ELR (cell line): ENCODE data around the gene NOCT.
A peak's percentile ranks its signal among the peaks of the same experiment; 100 is the strongest.
"Not testable (repeated sequence)": the region's sequence is repeated elsewhere in the genome, so short reads cannot be mapped to it uniquely, and the experiment has no call there.

Experiments used
- DNase-seq: peaks from one replicate; pipeline ENCODE4 v3.0.0-alpha.2; 2015; ENCODE audit warnings: low read depth

NOCT gene

DNA sequence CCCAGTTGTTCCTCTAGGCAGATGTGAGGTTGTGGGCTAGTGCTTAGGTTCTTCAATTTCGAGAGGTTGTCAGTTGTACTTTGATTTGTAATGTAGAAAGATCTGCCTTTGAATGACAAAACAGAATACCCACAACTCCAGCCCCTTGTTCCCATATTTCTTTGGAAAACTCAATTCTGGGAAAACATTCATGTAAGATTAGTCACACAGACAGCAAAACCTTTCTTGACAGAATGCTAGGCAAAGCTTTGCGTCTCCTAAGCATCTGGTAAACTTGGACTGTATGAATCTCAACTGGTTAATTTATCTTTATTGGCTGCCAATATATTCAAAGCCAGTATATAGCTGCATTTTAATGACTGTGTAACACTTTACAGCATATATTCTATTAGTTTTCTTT, 34.9 kb downstream of the NOCT start:
- DNase-seq: peak; percentile 38

DNA sequence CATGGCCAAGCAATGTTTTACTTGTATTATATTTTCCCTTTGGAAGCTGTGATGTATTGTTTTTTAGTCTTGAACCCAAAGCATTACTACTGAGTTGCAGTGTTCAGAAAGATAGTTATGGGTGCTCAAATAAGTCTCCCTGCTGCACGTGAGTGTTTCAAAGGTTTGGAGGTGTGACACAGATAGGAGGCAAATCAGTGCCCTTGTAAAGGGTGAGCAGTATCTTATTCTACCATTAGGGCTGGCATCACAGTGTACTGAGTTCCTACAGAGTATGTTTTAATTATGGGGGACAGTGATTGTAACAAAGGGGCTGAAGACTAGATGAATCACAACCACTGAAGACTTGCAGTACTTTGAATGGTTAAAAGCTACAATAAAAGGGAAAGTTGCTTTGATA, 38.3 kb downstream of the NOCT start:
- DNase-seq: no peak

DNA sequence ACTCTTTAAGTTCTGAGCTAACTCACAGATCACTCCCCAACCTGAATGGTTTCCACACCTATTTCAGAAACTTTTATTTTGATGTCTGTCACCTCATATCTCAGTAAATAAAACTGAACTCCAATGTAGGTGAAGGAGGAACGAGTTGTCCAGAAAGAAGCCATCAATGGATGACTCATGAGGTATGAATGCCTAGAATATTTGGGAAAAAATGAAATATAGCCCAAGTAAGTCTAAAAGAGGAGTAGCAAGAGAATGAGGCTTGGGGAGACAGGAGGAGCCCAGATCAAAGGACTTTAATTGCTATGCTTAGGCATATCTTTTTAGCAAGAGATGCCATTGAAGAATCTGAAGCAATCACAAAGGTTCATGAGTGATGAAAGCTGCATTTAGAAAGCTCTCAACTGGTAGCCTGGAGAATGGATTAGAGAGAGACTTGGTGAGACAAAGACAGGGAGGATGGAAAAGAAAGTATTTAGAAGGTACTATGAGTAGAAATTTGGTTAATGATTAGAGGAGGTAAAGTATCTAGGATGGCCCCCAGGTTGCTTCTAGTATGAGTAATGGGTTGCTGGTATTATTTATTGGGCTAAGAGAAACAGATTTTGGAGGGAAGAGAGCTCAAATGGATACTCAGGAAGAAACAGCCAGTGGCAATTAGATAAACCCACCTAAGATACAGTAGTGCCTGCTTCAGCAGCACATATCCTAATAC, 39.4 kb downstream of the NOCT start:
- peak; percentile 28 for DNase-seq

DNA sequence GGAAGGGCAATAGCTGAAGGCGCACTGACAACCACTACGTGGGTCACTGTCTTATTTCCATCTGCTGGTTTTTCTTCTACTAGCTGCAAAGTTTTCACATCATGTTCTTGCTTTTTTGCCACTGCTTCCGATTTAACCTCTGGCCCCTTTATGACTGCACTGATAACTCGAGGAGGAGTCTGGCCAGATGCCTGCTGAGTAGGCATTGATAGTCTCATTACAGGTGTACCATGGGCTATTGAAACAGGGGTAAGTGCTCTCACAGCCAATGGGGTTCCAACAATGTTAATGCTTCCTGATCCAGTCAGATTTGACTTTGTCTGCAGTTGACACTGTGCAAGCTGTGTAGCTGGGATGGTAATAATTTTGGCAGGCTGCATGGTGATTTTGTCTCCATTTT, 43.4 kb downstream of the NOCT start:
- DNase-seq: not testable (repeated sequence)

DNA sequence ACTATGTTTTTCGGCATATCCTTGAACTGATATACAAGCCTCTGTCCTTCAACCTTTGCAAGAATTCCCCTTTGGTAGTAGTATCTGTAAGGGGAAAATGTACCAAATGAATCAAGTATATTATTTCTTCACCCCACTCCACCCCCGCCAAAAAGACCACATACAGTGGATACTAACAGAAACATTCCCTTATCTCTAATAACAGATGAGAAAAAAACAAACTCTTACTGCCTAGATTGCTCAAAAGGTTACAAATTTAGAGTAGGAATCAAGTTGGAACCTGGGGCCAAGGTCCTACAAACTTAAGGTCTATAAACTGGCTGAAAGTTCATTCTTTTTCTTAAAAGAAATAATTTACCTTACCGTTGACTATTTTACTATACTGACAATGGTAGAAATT, 45.0 kb downstream of the NOCT start:
- no peak for DNase-seq

DNA sequence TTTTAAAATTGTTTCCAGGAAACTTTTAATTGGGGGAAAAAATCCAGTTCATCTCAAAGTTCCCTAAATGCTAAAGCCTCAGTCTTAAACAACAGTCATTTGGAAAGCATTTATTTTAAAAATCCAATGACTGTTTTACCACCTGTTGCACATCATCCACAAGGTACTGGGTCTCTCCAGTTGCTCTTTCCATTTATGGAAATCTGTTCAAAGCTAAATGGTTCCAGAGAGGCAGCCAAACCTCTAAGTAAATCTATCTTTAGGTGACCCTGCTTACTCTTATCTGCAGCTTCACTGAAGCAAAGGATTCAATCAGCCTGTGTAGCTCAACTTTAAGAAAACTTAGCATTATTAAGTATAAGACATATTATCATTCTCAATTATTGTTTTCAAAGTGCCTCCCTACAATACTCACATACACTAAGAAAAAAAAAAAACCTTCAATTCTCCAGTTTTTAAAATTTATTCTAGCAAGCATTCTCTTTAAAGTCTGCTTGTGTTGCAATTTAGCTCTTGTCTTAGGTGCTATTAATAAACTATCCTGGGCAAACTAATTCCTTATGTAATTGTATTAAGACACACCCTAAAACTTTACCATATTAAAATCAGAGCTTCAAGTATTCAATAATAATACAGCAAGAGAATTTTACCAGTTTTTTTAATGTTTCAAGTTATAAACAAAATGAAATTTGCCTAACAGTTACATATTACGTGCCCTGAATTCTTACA, 60.6 kb downstream of the NOCT start:
- no peak for DNase-seq

DNA sequence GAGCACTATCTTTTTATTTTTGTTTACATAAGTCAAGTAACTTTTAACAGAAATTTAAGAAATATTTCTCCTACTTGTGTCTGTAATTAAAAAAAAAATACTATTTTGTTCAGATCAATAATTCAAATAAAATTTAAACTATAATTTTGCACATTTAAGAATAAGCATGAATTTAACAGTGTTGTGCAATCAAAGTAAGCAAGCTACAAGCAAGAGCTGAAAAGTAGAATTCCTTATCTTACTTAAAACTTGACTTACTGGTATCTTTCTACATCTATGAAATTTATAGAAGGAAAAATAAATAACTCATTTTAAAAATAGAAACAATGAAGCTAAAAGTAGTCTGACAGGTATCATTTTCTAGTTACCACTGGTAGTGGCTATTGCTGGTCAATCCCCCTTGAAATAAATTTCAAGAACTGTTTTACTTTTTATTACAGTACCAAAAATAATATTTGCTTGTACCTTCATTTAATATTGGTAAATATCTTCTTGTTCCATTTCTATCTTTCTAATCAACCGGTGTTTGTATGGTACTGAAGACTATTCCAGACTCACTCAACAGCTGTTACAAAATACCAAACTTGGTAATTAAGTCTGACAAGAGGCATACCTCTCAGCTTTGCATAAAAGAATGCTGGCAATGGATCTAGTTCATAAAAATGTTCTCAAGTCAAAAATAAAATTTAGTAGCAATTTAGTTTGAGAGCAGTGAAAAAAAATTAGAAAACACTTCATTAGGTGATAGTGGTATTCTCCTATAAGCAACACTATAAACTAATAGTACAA, 62.2 kb downstream of the NOCT start:
- no peak for DNase-seq

DNA sequence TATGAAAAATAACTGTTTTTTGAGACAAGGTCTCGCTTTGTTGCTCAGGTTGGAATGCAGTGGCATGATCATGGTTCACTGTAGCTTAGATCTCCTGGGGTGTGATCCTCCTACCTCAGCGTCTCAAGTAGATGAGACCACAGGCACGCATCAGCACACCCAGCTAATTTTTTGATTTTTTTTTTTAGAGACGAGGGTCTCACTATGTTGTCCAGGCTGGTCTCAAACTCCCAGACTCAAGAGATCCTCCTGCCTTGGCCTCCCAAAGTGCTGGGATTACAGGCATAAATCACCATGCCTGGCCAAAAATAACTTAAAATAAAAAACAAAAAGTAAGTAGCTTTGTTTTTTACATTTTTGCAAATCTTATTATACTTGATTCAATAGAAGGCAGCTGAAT, 63.3 kb downstream of the NOCT start:
- no peak for DNase-seq

DNA sequence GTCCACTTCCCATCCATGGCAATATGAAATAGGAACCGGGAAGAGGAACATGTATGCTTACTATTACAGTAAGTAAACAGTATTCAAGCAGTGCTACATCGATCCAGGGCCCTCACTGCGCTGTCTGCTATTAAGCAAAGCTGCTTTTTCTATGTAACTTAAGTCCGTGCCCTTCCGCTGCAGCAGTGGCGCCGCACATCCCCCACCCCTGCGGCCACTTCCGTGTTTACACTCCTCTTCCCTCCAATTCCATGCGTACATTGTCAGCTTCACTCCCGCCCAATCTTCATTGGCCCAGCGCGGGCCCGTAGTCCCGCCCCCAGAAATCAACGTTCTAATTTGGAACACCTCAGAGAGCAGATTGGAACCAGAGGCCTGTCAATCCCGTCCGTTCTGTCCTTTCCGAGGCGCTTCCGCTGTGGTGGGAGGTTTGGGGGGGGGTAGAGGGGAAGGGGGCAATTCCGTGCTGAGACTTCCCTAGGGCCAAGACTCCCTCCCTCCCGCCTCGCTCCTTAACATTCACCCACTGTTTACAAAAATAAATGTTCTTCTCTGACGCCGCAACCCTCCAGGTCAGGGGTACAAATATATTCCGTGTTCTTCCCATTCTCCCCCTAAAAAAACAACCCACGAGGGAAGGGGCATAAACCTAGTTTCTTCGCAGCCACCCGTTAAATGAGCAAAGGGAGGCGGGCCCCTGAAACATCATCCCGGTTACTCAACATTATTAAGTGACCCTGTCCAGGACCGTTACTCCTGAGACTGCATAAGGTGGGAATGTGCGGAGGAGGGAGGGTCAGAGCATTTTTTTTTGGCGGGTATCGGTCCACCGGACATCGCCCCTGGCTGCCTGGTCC, 67.4 kb downstream of the NOCT start:
- peak; percentile 98 for DNase-seq

DNA sequence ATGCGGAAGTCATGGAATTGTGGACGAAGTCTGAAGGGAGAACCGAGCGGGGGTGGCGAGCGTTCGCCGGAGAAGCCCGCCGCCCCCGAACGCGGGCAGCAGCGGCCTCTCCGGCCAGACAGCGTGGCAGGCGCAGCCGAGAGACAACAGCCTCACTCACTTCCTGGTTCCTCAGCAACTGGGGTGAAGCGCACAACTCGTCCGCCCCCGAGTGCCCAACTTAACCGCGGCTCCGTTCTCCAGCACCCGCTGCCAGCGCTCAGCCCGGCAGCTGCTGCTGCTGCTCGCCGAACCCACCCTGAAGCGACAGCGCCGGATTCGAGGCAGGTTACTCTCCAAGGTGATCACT, 68.0 kb downstream of the NOCT start:
- peak; percentile 72 for DNase-seq

DNA sequence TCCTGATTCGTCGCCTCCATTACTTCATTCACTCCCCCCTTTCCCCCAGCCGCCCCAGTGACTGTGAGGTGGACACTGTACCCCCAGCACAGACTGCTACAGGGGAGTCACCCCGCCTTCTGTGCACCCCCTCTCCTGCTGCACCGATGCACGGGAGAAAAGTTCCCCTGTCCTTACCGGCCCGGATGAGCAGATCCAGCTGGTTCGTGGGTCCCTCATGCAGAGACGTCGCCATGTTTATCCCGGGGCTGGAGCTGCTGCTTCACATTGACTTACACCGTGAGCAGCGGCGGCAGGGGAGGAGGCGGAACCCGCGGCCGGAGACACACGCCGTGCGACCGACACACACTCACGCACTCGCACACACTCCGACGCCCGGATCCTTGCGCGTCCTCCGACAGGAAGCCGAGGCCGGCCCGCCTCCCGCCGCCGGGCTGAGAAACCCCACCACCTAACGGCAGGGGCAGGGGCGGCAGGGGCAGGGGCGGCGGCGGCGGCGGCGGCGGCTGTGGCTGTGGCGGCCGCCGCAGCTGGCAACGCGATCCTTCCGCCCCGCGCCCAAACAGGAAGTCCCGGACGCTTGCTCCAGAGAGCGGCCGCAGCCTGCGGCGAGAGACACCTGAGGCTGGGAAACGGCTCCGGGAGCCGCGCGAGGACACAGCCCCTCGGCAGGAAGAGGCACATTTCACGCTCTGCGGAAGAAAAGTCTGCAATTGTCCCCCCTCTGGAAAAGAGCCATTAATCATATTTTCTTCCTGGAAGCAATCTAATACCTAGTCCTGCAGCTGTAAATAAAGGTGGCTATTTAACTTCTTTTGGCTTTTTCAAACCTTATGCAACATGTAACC, 68.6 kb downstream of the NOCT start:
- peak; percentile 91 for DNase-seq

DNA sequence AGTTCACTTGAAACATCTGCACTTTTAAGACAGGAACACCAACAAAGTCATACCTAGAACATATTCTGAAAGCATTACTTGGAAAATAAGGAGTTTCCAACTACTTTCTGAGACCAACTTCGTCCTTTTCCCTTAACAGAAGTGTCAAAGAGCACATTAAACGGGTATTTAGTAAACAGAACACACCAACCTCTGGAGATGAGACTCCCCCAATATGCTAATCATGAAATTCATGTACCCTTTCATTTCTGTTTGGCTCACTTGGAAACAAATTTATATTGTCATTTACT, 69.2 kb downstream of the NOCT start:
- no peak for DNase-seq

DNA sequence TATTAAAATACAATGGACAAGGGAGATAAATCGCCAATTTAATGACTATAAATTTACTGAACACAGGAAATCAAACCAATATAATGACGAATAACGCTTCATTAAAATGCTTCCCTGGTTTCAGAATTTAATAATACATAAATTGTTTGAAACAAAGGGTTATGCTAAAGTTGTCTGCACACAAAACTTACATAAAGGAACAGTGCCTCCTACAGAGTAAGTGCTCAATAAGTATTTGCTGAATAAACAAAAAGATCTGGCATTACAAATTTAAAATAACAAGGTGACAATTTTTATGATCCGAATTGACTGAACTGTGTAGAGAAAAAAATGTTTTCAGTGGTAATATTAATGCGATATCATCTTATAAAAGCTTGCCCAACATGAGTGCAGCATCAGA, 69.6 kb downstream of the NOCT start:
- peak; percentile 46 for DNase-seq

DNA sequence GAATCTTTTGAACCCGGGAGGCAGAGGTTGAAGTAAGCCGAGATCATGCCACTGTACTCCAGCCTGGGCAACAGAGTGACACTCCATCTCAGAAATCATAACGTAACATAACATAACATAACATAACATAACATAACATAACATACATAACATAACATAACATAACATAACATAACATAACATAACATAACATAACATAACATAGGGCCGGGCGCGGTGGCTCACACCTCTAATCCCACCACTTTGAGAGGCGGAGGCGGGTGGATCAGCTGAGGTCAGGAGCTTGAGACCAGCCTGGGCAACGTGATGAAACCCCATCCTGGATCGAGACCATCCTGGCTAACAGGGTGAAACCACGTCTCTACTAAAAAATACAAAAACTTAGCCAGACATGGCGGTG, 76.7 kb downstream of the NOCT start:
- DNase-seq: no peak
